ENCODE measurements around the gene NID1. TPM values are rescaled to one million over a fixed set of nuclear protein-coding genes. Genes with fewer than 3 reads are reported as not detected.

NID1 gene
- total RNA-seq, 2 donors from 2014 or later, result 0.12 to 0.29 TPM

DNA sequence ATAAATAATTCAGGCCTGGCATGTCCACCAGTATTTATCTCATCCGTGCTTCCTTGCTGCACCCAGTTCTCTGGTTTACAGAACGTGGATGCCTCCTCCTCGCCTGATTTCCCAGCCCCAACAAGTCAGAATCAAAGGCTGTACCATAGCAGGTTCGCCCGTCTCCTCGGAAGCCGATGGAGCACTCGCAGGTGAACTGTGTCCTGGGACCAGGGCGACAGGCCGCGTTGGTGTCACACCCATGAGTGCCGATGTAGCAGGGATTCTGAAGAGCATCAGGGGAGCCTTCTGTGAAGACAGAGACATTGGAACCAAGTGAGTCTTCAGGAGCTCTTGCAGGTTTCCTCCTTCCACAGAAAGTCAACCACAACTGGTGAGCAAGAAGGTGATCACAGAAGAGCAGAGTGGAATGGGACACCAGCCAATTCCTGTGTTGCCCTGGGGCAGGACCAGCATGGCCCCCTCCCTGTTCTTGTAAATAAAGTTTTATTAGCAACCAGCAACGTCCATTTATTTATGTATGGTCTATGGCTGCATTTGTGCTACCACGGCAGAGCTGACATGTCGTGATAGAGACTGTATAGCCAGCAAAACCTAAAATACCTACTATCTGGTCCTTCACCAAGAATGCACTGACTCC, 40.8 kb downstream of the NID1 start:
- DNase-seq, result no peak
- H3K4me1 Mint-ChIP-seq (ENCODE audit: low read depth), result peaks cover 13% of the 10 kb centered on the region
- ATAC-seq (replicated peaks in 1 of 2), result no peak
- no peaks in the 10 kb centered on the region for H3K27me3 Mint-ChIP-seq (ENCODE audit: low read depth)
- no peaks in the 10 kb centered on the region for H3K36me3 Mint-ChIP-seq (ENCODE audit: insufficient read depth in 2 of 2)
- H3K4me3 Mint-ChIP-seq, result no peak overlapping the region
- no peak overlapping the region for H3K27ac Mint-ChIP-seq
- H3K9me3 Mint-ChIP-seq, result no peaks in the 10 kb centered on the region

DNA sequence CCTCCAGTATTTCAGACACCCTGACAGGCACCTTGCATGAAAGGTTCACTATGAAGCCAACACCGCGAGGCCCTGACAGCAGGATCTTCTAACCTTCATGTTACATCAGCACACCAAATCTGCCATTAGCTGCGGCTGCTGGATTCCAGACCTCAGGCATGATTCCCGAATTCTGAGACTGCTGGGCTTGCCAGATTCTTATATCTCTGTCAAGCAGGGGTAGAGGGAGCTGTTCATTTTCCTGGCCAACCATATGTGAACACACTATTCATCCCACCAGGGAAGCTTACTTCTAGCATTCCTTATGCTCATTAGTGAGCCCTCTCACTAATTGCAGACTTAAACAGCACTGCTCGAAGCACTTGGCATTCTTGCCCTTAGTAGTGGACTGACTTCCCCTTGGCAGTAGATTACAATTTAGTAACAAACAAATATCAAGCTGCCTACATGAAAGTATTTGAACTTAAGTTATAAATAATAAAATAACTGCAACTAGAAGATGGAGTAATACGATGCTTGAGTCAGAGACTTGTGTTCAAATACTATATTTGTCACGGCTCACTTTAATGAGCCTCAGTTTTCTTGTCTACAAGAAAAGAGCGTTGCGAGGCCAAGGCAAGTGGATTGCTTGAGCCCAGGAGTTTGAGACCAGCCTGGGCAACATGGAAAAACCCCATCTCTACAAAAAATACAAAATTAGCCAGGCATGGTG, 43.3 kb downstream of the NID1 start:
- ATAC-seq (replicated peaks in 1 of 2) (no peak), DNase-seq (no peak)
- no peaks in the 10 kb centered on the region for H3K36me3 Mint-ChIP-seq (ENCODE audit: insufficient read depth in 2 of 2)
- H3K4me3 Mint-ChIP-seq, result no peak overlapping the region
- peaks cover 8% of the 10 kb centered on the region for H3K4me1 Mint-ChIP-seq (ENCODE audit: low read depth)
- H3K27me3 Mint-ChIP-seq (ENCODE audit: low read depth), result no peaks in the 10 kb centered on the region
- no peak overlapping the region for H3K27ac Mint-ChIP-seq
- H3K9me3 Mint-ChIP-seq, result no peaks in the 10 kb centered on the region

DNA sequence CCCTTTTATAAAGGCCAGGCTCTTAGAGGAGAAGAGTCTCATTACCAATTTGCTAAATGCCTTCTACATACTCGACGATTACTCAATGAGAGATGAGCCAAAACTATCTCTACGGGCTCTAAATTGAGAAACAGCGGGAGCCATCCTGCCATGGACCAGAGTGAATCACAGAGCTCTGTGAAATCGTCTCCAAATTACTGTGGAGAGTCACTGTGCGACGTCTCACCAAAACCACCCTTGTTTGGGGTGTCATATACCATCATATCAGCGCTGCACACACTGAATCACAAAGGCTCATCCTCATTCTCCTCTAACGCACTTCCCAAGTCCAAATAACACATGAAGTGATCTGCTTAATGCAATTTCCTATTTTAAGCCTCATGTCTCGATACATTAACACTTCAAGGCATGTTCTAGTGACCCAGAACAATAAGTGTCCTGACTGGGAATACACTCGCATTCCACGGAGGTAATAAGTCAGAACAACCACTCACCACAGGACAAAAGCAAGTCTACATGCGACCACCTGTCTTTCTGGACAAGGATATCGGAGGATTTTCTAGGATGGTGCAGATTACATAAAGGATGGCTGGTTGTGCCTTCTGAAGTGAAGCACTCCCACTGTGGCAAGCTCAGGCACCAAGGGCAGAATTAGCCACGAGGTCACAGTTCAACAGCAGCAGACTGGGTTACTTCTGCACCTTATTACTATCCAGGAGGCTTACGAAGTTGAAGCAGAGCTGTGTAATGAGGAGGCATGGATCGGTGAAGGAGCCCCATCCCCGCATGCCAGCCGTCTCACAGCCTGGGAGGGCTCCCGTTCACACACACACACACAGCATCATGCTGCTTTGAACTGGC, 44.3 kb downstream of the NID1 start:
- ATAC-seq (replicated peaks in 1 of 2), result no peak
- Mint-ChIP-seq H3K4me1 (ENCODE audit: low read depth) (no peaks in the 10 kb centered on the region), H3K27ac (no peak overlapping the region)

DNA sequence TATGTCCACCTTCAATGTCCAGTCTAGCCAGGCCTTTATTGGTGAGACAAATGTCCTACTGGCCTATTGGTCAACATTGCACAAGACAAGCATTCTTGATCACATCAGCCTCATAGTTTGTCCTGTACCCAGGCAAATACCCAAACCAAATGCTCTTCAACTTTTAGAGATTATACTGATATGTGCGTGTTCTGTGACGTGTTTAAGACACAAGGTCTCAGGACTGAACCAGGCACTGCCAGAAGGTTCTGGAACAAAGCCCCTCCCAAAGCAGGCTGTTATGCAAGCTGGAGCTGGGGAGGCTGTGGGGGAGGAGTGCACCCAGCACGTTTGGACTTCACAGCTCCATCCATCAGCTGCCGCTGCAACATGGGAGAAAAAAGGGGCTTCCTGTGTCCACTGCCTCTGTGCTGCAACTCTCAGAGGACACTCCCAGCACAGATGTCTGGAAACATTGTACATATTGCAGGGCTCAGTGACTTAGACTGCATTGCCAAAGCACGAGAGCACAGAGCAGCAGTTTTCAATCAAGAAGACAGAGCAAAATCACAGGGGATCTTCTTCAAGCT, 45.9 kb downstream of the NID1 start:
- ATAC-seq (replicated peaks in 1 of 2) (no peak), DNase-seq (no peak)
- H3K27ac Mint-ChIP-seq, result no peak overlapping the region
- H3K4me3 Mint-ChIP-seq, result no peak overlapping the region
- H3K9me3 Mint-ChIP-seq, result no peaks in the 10 kb centered on the region
- peaks cover 8% of the 10 kb centered on the region for H3K27me3 Mint-ChIP-seq (ENCODE audit: low read depth)
- H3K4me1 Mint-ChIP-seq (ENCODE audit: low read depth), result no peaks in the 10 kb centered on the region
- H3K36me3 Mint-ChIP-seq (ENCODE audit: insufficient read depth in 2 of 2), result no peaks in the 10 kb centered on the region

More for the DNA sequence above, 44.3 kb downstream of the NID1 start:
- no peak for DNase-seq
- Mint-ChIP-seq H3K36me3 (ENCODE audit: insufficient read depth in 2 of 2) (no peaks in the 10 kb centered on the region), H3K9me3 (no peaks in the 10 kb centered on the region), H3K27me3 (ENCODE audit: low read depth) (peaks cover 8% of the 10 kb centered on the region), H3K4me3 (no peak overlapping the region)

DNA sequence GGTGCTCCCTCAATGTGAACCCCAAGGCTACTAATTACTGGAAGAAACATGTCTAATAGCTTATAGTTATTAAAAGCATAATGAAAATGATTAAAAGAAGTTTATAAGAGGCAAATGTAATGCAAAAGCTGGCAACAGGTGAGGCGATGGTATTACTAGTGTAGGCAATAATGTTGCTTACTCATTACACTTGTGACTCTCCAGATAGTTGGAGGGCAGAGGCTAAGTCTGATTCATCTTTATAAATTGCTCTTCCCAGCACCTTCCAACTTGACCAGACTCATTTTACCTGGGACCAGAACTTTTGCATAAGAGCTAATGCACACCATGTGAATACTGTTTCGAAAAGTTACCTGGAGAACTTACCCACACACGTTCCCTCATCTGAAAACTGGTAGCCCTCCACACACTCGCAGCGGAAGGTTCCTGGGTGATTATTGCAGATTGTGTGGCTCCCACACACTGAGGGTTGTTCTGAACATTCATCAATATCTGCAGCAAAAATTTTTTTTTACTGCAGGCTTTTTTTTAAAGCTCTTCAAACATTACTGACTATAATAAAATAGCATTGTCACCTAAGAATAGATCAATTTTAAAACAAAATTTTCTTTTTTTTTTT, 48.0 kb downstream of the NID1 start:
- H3K4me3 Mint-ChIP-seq, result no peak overlapping the region
- no peaks in the 10 kb centered on the region for H3K9me3 Mint-ChIP-seq
- no peak overlapping the region for H3K27ac Mint-ChIP-seq
- H3K36me3 Mint-ChIP-seq (ENCODE audit: insufficient read depth in 2 of 2), result no peaks in the 10 kb centered on the region
- peaks cover 8% of the 10 kb centered on the region for H3K27me3 Mint-ChIP-seq (ENCODE audit: low read depth)
- no peak for ATAC-seq (replicated peaks in 1 of 2)
- no peak for DNase-seq
- H3K4me1 Mint-ChIP-seq (ENCODE audit: low read depth), result no peaks in the 10 kb centered on the region

DNA sequence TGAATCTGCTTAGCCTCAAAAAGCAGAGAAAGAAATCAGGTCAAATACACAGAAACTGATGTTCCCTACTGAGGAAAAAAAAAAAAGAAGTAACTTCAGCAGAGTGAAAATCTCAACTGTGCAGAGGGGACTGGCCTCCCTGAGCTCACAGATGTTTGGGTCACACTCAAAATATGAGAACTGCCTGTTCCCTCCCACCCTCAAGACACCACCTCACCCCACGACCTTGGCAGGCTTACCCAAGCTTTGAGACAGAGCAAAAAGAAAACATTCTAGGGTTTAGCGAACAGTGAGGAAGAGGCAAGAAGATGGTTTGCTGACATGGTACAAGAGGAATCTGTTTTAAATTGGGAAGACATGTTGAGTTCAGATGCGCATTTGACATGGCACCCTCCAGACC, 48.8 kb downstream of the NID1 start:
- no peaks in the 10 kb centered on the region for H3K4me1 Mint-ChIP-seq (ENCODE audit: low read depth)
- peaks cover 8% of the 10 kb centered on the region for H3K27me3 Mint-ChIP-seq (ENCODE audit: low read depth)
- no peak for ATAC-seq (replicated peaks in 1 of 2)
- DNase-seq, result no peak
- H3K27ac Mint-ChIP-seq, result no peak overlapping the region
- no peaks in the 10 kb centered on the region for H3K9me3 Mint-ChIP-seq
- no peaks in the 10 kb centered on the region for H3K36me3 Mint-ChIP-seq (ENCODE audit: insufficient read depth in 2 of 2)
- H3K4me3 Mint-ChIP-seq, result no peak overlapping the region

DNA sequence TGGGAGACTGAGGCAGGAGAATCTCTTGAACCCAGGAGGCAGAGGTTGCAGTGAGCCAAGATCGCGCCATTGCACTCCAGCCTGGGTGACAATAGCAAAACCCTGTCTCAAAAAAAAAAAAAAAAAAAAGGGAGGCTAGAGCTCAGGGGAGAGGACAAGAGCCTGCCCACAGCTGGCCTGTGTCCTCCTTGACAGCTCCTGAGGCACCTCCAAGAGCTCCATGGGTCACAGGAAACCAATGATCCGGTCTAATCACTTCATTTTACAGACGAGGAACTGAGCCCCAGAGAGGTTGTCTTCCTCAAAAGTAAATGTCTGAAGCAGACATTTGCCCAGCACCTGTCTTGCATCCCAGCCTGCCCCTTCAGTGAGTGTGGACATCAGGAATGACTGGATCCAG, 49.4 kb downstream of the NID1 start:
- DNase-seq (no peak), ATAC-seq (replicated peaks in 1 of 2) (no peak)
- no peaks in the 10 kb centered on the region for H3K9me3 Mint-ChIP-seq
- H3K36me3 Mint-ChIP-seq (ENCODE audit: insufficient read depth in 2 of 2), result no peaks in the 10 kb centered on the region
- H3K27me3 Mint-ChIP-seq (ENCODE audit: low read depth), result peaks cover 8% of the 10 kb centered on the region
- H3K4me3 Mint-ChIP-seq, result no peak overlapping the region
- H3K27ac Mint-ChIP-seq, result no peak overlapping the region
- H3K4me1 Mint-ChIP-seq (ENCODE audit: low read depth), result no peaks in the 10 kb centered on the region

DNA sequence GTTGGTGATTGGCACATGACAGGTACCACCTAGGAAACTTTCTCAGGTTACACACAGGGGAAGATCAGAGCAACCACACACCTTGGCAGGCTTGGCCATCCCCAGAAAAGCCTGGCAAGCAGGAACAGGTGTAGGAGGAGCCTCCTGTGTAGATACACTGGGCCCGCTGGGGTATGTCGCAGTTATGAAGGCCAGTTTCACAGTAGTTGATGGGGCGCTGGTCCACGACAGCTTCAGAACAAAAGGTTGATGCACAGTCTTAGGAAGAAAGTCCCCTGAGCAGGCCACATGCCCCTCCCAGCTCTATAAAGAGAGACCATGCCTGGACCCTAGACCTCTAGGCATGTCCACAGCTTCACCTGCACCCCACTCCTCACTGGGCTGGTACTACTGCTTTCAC, 51.6 kb downstream of the NID1 start:
- no peak overlapping the region for H3K4me3 Mint-ChIP-seq
- ATAC-seq (replicated peaks in 1 of 2), result no peak
- no peaks in the 10 kb centered on the region for H3K9me3 Mint-ChIP-seq
- no peaks in the 10 kb centered on the region for H3K36me3 Mint-ChIP-seq (ENCODE audit: insufficient read depth in 2 of 2)
- H3K4me1 Mint-ChIP-seq (ENCODE audit: low read depth), result no peaks in the 10 kb centered on the region
- H3K27ac Mint-ChIP-seq, result no peak overlapping the region
- peaks cover 8% of the 10 kb centered on the region for H3K27me3 Mint-ChIP-seq (ENCODE audit: low read depth)
- DNase-seq, result no peak

DNA sequence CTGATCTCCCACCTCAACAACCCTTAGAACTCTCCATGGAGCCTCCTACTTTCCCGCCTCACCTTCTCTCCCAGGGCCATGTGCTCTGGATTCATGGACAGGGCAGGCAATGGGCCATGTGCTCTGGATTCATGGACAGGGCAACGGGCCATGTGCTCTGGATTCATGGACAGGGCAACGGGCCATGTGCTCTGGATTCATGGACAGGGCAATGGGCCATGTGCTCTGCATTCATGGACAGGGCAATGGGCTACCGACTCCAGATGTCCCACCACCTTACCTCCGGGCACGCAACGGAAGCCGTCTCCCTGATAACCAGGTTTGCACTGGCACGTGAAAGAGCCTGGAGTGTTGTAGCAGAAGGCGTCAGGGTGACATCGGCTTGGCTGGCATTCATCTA, 53.2 kb downstream of the NID1 start:
- Mint-ChIP-seq H3K9me3 (peaks cover 0 to 1% of the 10 kb centered on the region in 2 donors), H3K4me3 (no peak overlapping the region), H3K27ac (no peak overlapping the region), H3K36me3 (ENCODE audit: insufficient read depth in 2 of 2) (no peaks in the 10 kb centered on the region), H3K4me1 (ENCODE audit: low read depth) (no peaks in the 10 kb centered on the region), H3K27me3 (ENCODE audit: low read depth) (peaks cover 8% of the 10 kb centered on the region)
- DNase-seq (no peak), ATAC-seq (replicated peaks in 1 of 2) (no peak)

DNA sequence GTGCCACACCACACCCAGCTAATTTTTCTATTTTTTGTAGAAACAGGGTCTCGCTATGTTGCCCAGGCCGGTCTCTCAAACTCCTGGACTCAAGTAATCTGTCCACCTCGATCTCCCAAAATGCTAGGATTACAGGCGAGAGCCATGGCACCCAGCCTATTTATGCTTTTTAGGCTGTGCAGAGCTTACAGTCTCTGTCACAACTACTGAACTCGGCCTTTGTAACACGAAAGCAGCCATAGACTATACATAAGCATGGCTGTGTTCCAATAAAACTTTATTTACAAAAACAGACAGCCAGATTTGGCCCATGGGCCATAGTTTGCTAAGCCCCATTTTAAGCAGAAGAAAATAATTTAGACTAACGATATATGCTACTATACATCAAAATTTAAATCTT, 54.4 kb downstream of the NID1 start:
- peaks cover 5% of the 10 kb centered on the region for H3K27me3 Mint-ChIP-seq (ENCODE audit: low read depth)
- ATAC-seq (replicated peaks in 1 of 2), result no peak
- no peaks in the 10 kb centered on the region for H3K36me3 Mint-ChIP-seq (ENCODE audit: insufficient read depth in 2 of 2)
- no peak for DNase-seq
- H3K9me3 Mint-ChIP-seq, result peaks cover 0 to 1% of the 10 kb centered on the region in 2 donors
- no peaks in the 10 kb centered on the region for H3K4me1 Mint-ChIP-seq (ENCODE audit: low read depth)
- H3K27ac Mint-ChIP-seq, result no peak overlapping the region
- no peak overlapping the region for H3K4me3 Mint-ChIP-seq

DNA sequence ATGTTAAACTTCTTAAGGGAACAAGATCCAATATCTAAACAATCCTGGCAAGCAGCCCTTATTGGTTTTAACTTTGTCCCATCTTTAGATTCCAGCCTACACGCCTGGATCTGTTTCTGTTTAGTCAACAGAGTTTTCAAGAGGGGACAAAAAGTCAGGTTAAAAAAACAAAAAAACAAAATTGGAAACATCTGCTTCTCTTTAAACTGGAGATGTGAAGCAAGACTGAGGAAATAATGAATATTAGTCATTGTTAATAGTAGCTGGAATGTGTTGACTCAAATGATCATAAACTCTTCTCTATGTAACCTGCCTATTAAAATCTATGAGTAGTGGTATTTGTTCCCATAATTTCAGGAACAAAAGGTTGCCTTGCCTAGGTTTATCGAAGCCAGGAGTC, 55.0 kb downstream of the NID1 start:
- H3K4me1 Mint-ChIP-seq (ENCODE audit: low read depth), result no peaks in the 10 kb centered on the region
- no peaks in the 10 kb centered on the region for H3K36me3 Mint-ChIP-seq (ENCODE audit: insufficient read depth in 2 of 2)
- H3K27ac Mint-ChIP-seq, result no peak overlapping the region
- DNase-seq, result no peak
- H3K9me3 Mint-ChIP-seq, result peaks cover 0 to 1% of the 10 kb centered on the region in 2 donors
- H3K4me3 Mint-ChIP-seq, result no peak overlapping the region
- no peak for ATAC-seq (replicated peaks in 1 of 2)
- H3K27me3 Mint-ChIP-seq (ENCODE audit: low read depth), result peaks cover 5% of the 10 kb centered on the region

DNA sequence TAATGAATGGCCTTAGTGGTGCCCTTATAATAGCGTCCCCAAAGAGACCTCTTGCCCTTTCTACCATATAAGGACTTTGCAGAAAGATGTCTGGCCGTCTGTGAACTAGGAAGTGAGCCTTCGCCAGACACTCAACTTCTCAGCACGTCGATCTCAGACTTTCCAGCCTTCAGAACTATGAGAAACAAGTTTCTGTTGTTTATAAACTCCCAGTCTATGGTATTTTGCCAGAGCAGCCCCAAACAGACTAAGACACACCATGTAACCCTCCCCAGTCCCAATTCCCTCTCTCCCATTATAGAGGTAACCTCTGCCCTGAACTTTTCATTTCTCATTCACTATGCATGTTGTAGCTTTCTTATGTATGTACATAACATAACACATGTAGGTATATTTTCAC, 55.7 kb downstream of the NID1 start:
- Mint-ChIP-seq H3K4me3 (no peak overlapping the region), H3K9me3 (peaks cover 0 to 1% of the 10 kb centered on the region in 2 donors)
- ATAC-seq (replicated peaks in 1 of 2), result no peak

DNA sequence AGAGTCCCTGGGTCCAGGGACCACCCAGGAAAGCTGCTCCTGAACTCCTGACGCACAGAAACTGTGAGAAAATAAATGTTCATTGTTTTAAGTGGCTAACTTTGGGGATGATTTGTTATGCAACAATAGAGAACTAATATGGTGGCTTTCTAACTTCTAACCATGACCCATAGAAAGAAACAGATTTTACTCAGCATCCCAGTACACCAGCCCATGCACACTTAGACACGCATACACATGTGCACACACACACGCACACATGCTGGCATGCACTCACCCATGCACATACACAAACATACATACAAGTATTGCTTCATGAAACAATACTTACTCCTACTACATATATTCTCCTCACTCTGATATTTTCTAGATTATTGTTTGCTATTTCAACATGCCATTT, 57.1 kb downstream of the NID1 start:
- H3K4me1 Mint-ChIP-seq (ENCODE audit: low read depth), result peaks cover 8% of the 10 kb centered on the region
- no peaks in the 10 kb centered on the region for H3K36me3 Mint-ChIP-seq (ENCODE audit: insufficient read depth in 2 of 2)
- peaks cover 5% of the 10 kb centered on the region for H3K27me3 Mint-ChIP-seq (ENCODE audit: low read depth)
- DNase-seq, result no peak
- no peak overlapping the region for H3K4me3 Mint-ChIP-seq
- no peak overlapping the region for H3K27ac Mint-ChIP-seq
- H3K9me3 Mint-ChIP-seq, result peaks cover 0 to 1% of the 10 kb centered on the region in 2 donors
- ATAC-seq (replicated peaks in 1 of 2), result no peak

More for the DNA sequence above, 55.7 kb downstream of the NID1 start:
- DNase-seq, result no peak
- Mint-ChIP-seq H3K27ac (no peak overlapping the region), H3K27me3 (ENCODE audit: low read depth) (peaks cover 5% of the 10 kb centered on the region), H3K4me1 (ENCODE audit: low read depth) (peaks cover under 1% of the 10 kb centered on the region), H3K36me3 (ENCODE audit: insufficient read depth in 2 of 2) (no peaks in the 10 kb centered on the region)
